K562 (cell line): ENCODE measurements around the gene IL10. TPM values are rescaled to one million over a fixed set of nuclear protein-coding genes. Genes with fewer than 3 reads are reported as not detected.

Experiments
- CBX1 ChIP-seq: sonication (generic); IDR thresholded peaks from 2 replicates; pipeline ENCODE4 v1.6.1; 2016; ENCODE audit warnings: antibody characterized with exemption, low read depth, mild to moderate bottlenecking
- CC2D1A ChIP-seq: fragments of 450-650 bp; IDR thresholded peaks from 2 replicates; pipeline ENCODE4 v1.6.1; 2017; ENCODE audit warnings: mild to moderate bottlenecking
- CXXC5 ChIP-seq: fragments of 250-450 bp; sonication (Bioruptor Pico); IDR thresholded peaks from 2 replicates; pipeline ENCODE4 v1.8.0; 2022; ENCODE audit warnings: inconsistent platforms, mild to moderate bottlenecking, moderate library complexity
- DDX20 ChIP-seq: fragments of 450-650 bp; IDR thresholded peaks from 2 replicates; pipeline ENCODE4 v1.6.1; 2016; ENCODE audit warnings: missing genetic modification characterization, low read depth, mild to moderate bottlenecking, missing compliant biosample characterization, moderate library complexity
- E2F3 ChIP-seq: fragments of 250-450 bp; sonication (Bioruptor Pico); IDR thresholded peaks from 2 replicates; pipeline ENCODE4 v1.4.0; 2020; ENCODE audit warnings: mild to moderate bottlenecking
- FOSL1 ChIP-seq: fragments of 200-800 bp; sonication (Bioruptor generic); conservative IDR thresholded peaks from 2 replicates; pipeline ENCODE4 v1.6.1; 2016; ENCODE audit warnings: missing genetic modification characterization, missing compliant biosample characterization
- HNRNPLL ChIP-seq: fragments of 200-400 bp; formaldehyde crosslinking; IDR thresholded peaks from 2 replicates; pipeline ENCODE4 v1.6.1; 2017; ENCODE audit warnings: low read length, low read depth, mild to moderate bottlenecking; ENCODE audit not compliant: poor library complexity, severe bottlenecking
- MCM3 ChIP-seq: fragments of 450-650 bp; IDR thresholded peaks from 2 replicates; pipeline ENCODE4 v1.6.1; 2016
- MLLT1 ChIP-seq, 2 experiments: fragments of 450-650 bp; IDR thresholded peaks; 2 replicates each; pipeline ENCODE4 v1.6.1; 2016
- PHTF2 ChIP-seq: fragments of 250-450 bp; sonication (Bioruptor Pico); IDR thresholded peaks from 2 replicates; pipeline ENCODE4 v1.5.0; 2021; ENCODE audit warnings: mild to moderate bottlenecking
- SPI1 ChIP-seq: IDR thresholded peaks from 2 replicates; pipeline ENCODE4 v1.6.1; 2011; ENCODE audit warnings: low read depth, low read length, control low read depth, borderline replicate concordance
- TRIM28 ChIP-seq: fragments of 450-650 bp; IDR thresholded peaks from 2 replicates; pipeline ENCODE4 v1.6.1; 2017
- ZNF134 ChIP-seq: fragments of 250-450 bp; sonication (Bioruptor Pico); conservative IDR thresholded peaks from 2 replicates; pipeline ENCODE4 v1.4.0; 2020
- ZNF224 ChIP-seq: sonication (generic); formaldehyde crosslinking; IDR thresholded peaks from 2 replicates; pipeline ENCODE4 v1.8.0; 2022; ENCODE audit warnings: mild to moderate bottlenecking, missing genetic modification reagents
- ZNF3 ChIP-seq: fragments of 250-450 bp; sonication (Bioruptor Pico); IDR thresholded peaks from 2 replicates; pipeline ENCODE4 v1.5.0; 2021; ENCODE audit warnings: mild to moderate bottlenecking, moderate library complexity
- ZNF384 ChIP-seq: IDR thresholded peaks from 2 replicates; pipeline ENCODE4 v1.6.1; 2012; ENCODE audit warnings: low read depth, low read length, improper control_type of control experiment
- ZNF830 ChIP-seq: fragments of 250-450 bp; sonication (Bioruptor Pico); IDR thresholded peaks from 2 replicates; pipeline ENCODE4 v1.5.0; 2021; ENCODE audit warnings: mild to moderate bottlenecking
- ZSCAN29 ChIP-seq: fragments of 450-650 bp; IDR thresholded peaks from 2 replicates; pipeline ENCODE4 v1.6.1; 2017
- polyA plus RNA-seq, 8 experiments: library from polyadenylated mRNA; depleted of rRNA in 4 of 8; stranded (reverse) in 5 of 8; unstranded in 3 of 8; fragments of >200 nt; fragmentation: Nextera tagmentation in 2 of 8; fragmentation: Illumina TruSeq in 1 of 8; extraction: Ambion mirVana in 2 of 8; extraction: Trizol in 1 of 8; gene quantifications; 2 replicates each; pipeline versions ENCODE4 v1.2.1 to v1.2.3, GENCODE V29; 2011 to 2014; ENCODE audit warnings: inconsistent platforms in 1 of 8, missing spikeins in 1 of 8
- total RNA-seq, 7 experiments: library from RNA; depleted of rRNA in 6 of 7; stranded (reverse); fragments of >200 nt in 6 of 7; fragmentation: Illumina TruSeq in 2 of 7; extraction: Trizol in 2 of 7; gene quantifications; 2 replicates each; pipeline versions ENCODE4 v1.2.1 to v1.2.3, GENCODE V29; 2011 to 2021; ENCODE audit warnings: low replicate concordance in 1 of 7
- TF ChIP-seq, protein P1 (sequence below): sonication (generic); formaldehyde crosslinking; IDR thresholded peaks from 2 replicates; pipeline ENCODE4 v1.8.0; 2022; ENCODE audit warnings: missing genetic modification reagents, mild to moderate bottlenecking, borderline replicate concordance
- TF ChIP-seq, protein P2 (sequence below): fragments of 250-450 bp; sonication (Bioruptor Pico); IDR thresholded peaks from 2 replicates; pipeline ENCODE4 v1.4.0; 2020; ENCODE audit warnings: mild to moderate bottlenecking
- TF ChIP-seq, protein P3 (sequence below): sonication (generic); formaldehyde crosslinking; IDR thresholded peaks from 2 replicates; pipeline ENCODE4 v1.8.0; 2023; ENCODE audit warnings: mild to moderate bottlenecking, missing genetic modification reagents
- TF ChIP-seq, protein P4 (sequence below): fragments of 250-450 bp; sonication (Bioruptor Pico); IDR thresholded peaks from 2 replicates; pipeline ENCODE4 v1.5.0; 2021

IL10 gene
- total and polyA plus RNA-seq, 9 of the 15 experiments (the other 6 are each of a cell fraction or from before 2014, with no cell fraction given): 0.29 TPM; not detected in 8

- TF ChIP-seq ZNF830 (CRISPR knock-in tag) (no peak), E2F3 (CRISPR knock-in tag) (no peak), ZSCAN29 (no peak), CXXC5 (peak; percentile 38), FOSL1 (tag) (peak; percentile 65; the same call in 1 of the 2 replicates), ZNF134 (no peak), ZNF3 (peak; percentile 32; the same call in 1 of the 2 replicates), ZNF384 (peak; percentile 98), SPI1 (no peak), CBX1 (no peak), MCM3 (no peak), TRIM28 (no peak; the same call in 1 of the 2 replicates), MLLT1 (IDR thresholded peaks at IDR 0.05) (no peak), ZNF224 (CRISPR knock-in tag) (no peak), PHTF2 (CRISPR knock-in tag) (no peak), HNRNPLL (no peak), DDX20 (no peak), CC2D1A (no peak)
- TF ChIP-seq, protein P1, sequence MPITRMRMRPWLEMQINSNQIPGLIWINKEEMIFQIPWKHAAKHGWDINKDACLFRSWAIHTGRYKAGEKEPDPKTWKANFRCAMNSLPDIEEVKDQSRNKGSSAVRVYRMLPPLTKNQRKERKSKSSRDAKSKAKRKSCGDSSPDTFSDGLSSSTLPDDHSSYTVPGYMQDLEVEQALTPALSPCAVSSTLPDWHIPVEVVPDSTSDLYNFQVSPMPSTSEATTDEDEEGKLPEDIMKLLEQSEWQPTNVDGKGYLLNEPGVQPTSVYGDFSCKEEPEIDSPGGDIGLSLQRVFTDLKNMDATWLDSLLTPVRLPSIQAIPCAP (CRISPR knock-in tag): no peak
- TF ChIP-seq, protein P2, sequence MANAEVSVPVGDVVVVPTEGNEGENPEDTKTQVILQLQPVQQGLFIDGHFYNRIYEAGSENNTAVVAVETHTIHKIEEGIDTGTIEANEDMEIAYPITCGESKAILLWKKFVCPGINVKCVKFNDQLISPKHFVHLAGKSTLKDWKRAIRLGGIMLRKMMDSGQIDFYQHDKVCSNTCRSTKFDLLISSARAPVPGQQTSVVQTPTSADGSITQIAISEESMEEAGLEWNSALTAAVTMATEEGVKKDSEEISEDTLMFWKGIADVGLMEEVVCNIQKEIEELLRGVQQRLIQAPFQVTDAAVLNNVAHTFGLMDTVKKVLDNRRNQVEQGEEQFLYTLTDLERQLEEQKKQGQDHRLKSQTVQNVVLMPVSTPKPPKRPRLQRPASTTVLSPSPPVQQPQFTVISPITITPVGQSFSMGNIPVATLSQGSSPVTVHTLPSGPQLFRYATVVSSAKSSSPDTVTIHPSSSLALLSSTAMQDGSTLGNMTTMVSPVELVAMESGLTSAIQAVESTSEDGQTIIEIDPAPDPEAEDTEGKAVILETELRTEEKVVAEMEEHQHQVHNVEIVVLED (CRISPR knock-in tag): no peak; the same call in 1 of the 2 replicates
- TF ChIP-seq, protein P3, sequence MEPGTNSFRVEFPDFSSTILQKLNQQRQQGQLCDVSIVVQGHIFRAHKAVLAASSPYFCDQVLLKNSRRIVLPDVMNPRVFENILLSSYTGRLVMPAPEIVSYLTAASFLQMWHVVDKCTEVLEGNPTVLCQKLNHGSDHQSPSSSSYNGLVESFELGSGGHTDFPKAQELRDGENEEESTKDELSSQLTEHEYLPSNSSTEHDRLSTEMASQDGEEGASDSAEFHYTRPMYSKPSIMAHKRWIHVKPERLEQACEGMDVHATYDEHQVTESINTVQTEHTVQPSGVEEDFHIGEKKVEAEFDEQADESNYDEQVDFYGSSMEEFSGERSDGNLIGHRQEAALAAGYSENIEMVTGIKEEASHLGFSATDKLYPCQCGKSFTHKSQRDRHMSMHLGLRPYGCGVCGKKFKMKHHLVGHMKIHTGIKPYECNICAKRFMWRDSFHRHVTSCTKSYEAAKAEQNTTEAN (CRISPR knock-in tag): no peak
- TF ChIP-seq, protein P4, sequence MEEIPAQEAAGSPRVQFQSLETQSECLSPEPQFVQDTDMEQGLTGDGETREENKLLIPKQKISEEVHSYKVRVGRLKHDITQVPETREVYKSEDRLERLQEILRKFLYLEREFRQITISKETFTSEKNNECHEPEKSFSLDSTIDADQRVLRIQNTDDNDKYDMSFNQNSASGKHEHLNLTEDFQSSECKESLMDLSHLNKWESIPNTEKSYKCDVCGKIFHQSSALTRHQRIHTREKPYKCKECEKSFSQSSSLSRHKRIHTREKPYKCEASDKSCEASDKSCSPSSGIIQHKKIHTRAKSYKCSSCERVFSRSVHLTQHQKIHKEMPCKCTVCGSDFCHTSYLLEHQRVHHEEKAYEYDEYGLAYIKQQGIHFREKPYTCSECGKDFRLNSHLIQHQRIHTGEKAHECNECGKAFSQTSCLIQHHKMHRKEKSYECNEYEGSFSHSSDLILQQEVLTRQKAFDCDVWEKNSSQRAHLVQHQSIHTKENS (CRISPR knock-in tag): no peak
These were observed 44.3 kb upstream of the IL10 start (continued) for GRCh38 chr1:206816390-206817287.
